HG03045 (cell line): ENCODE results near the gene NRXN2.

Experiments used
- ATAC-seq: cut with Tn5 transposase; IDR thresholded peaks from one replicate; pipeline ENCODE4 v1.9.1; 2021; ENCODE audit warnings: mild to moderate bottlenecking, moderate library complexity; ENCODE audit not compliant: unreplicated experiment

The NRXN2 gene

GRCh38 chr11:64556721-64557250, 166.2 kb downstream of the NRXN2 start:
- ATAC-seq = no peak
